K562 (cell line): ENCODE results near the gene PLXNB1. TPM values are rescaled to one million over a fixed set of nuclear protein-coding genes. Genes with fewer than 3 reads are reported as not detected.
A peak's percentile ranks its signal among the peaks of the same experiment; 100 is the strongest.

ENCODE experiments used
- ARID3A ChIP-seq: IDR thresholded peaks from 2 replicates; pipeline ENCODE4 v1.6.1; 2012; ENCODE audit warnings: low read depth, low read length, improper control_type of control experiment, borderline replicate concordance
- ARID3B ChIP-seq: fragments of 250-450 bp; sonication (Bioruptor Pico); IDR thresholded peaks from 2 replicates; pipeline ENCODE4 v1.4.0; 2020; ENCODE audit warnings: borderline replicate concordance
- BCL6 ChIP-seq: fragments of 250-450 bp; sonication (Bioruptor Pico); IDR thresholded peaks from 2 replicates; pipeline ENCODE4 v1.4.0; 2020
- CEBPZ ChIP-seq: fragments of 150-350 bp; IDR thresholded peaks from 2 replicates; pipeline ENCODE4 v1.6.1; 2014; ENCODE audit warnings: low read depth, mild to moderate bottlenecking, low read length, borderline replicate concordance
- FOSL1 ChIP-seq: fragments of 200-800 bp; sonication (Bioruptor generic); conservative IDR thresholded peaks from 2 replicates; pipeline ENCODE4 v1.6.1; 2016; ENCODE audit warnings: missing genetic modification characterization, missing compliant biosample characterization
- HMGN3 ChIP-seq: IDR thresholded peaks from 2 replicates; pipeline ENCODE4 v1.6.1; 2011; ENCODE audit warnings: borderline replicate concordance, low read depth, mild to moderate bottlenecking, mixed read lengths, low read length; ENCODE audit not compliant: insufficient read length; ENCODE audit errors: extremely low read depth
- JUND ChIP-seq, 2 experiments: IDR thresholded peaks; 2 replicates in 1 of 2; 3 replicates in 1 of 2; pipeline ENCODE4 v1.6.1; 2011; ENCODE audit warnings: borderline replicate concordance in 2 of 2, low read depth in 2 of 2, low read length in 2 of 2, improper control_type of control experiment in 1 of 2, missing biosample characterization in 1 of 2, missing genetic modification characterization in 1 of 2, missing genetic modification reagents in 1 of 2
- SMARCA4 ChIP-seq: fragments of 450-650 bp; IDR thresholded peaks from 2 replicates; pipeline ENCODE4 v1.6.1; 2016
- SMARCA5 ChIP-seq: fragments of 450-650 bp; IDR thresholded peaks from 2 replicates; pipeline ENCODE4 v1.6.1; 2016
- TRIM25 ChIP-seq: fragments of 450-650 bp; IDR thresholded peaks from 2 replicates; pipeline ENCODE4 v1.7.0; 2016; ENCODE audit warnings: borderline replicate concordance
- VEZF1 ChIP-seq: fragments of 200-800 bp; sonication (Bioruptor generic); IDR thresholded peaks from 2 replicates; pipeline ENCODE4 v1.6.1; 2017; ENCODE audit warnings: missing genetic modification characterization, missing compliant biosample characterization
- ZFPM2 ChIP-seq: fragments of 250-450 bp; sonication (Bioruptor Pico); IDR thresholded peaks from 2 replicates; pipeline ENCODE4 v1.5.1; 2022; ENCODE audit warnings: mild to moderate bottlenecking
- ZNF165 ChIP-seq: fragments of 250-450 bp; sonication (Bioruptor Pico); IDR thresholded peaks from 2 replicates; pipeline ENCODE4 v1.4.0; 2020; ENCODE audit warnings: borderline replicate concordance
- ZNF668 ChIP-seq: fragments of 250-450 bp; sonication (Bioruptor Pico); IDR thresholded peaks from 2 replicates; pipeline ENCODE4 v1.8.0; 2022; ENCODE audit warnings: mild to moderate bottlenecking, inconsistent platforms
- polyA plus RNA-seq, 8 experiments: library from polyadenylated mRNA; depleted of rRNA in 4 of 8; stranded (reverse) in 5 of 8; unstranded in 3 of 8; fragments of >200 nt; fragmentation: Nextera tagmentation in 2 of 8; fragmentation: Illumina TruSeq in 1 of 8; extraction: Ambion mirVana in 2 of 8; extraction: Trizol in 1 of 8; gene quantifications; 2 replicates each; pipeline versions ENCODE4 v1.2.1 to v1.2.3, GENCODE V29; 2011 to 2014; ENCODE audit warnings: inconsistent platforms in 1 of 8, missing spikeins in 1 of 8
- total RNA-seq, 7 experiments: library from RNA; depleted of rRNA in 6 of 7; stranded (reverse); fragments of >200 nt in 6 of 7; fragmentation: Illumina TruSeq in 2 of 7; extraction: Trizol in 2 of 7; gene quantifications; 2 replicates each; pipeline versions ENCODE4 v1.2.1 to v1.2.3, GENCODE V29; 2011 to 2021; ENCODE audit warnings: low replicate concordance in 1 of 7

Gene PLXNB1
- total and polyA plus RNA-seq, 9 of the 15 experiments (the other 6 are each of a cell fraction or from before 2014, with no cell fraction given) = 0.17 to 17.4 (median 6.0) TPM

GRCh38 chr3:48402281-48402732 is 27.6 kb downstream of the PLXNB1 start (continued):
- TF ChIP-seq JUND (IDR thresholded peaks at IDR 0.05; ENCODE audit: borderline replicate concordance, low read depth, low read length) (no peak), JUND (tag; IDR thresholded peaks at IDR 0.05; ENCODE audit: borderline replicate concordance, low read depth, low read length) (peak; percentile 23; the same call in 1 of the 3 replicates), SMARCA5 (no peak), ZNF668 (no peak), ZFPM2 (no peak), BCL6 (CRISPR knock-in tag) (no peak), HMGN3 (no peak), ARID3A (no peak), VEZF1 (peak; percentile 24; the same call in 1 of the 2 replicates), CEBPZ (no peak), ZNF165 (no peak), TRIM25 (no peak), FOSL1 (tag) (peak; percentile 91), SMARCA4 (no peak), ARID3B (CRISPR knock-in tag) (no peak)
